Gastroesophageal sphincter (tissue), 4 donors: Measurements from ENCODE around the gene PTHLH. TPM values are rescaled to one million over a fixed set of nuclear protein-coding genes. Genes with fewer than 3 reads are reported as not detected.
A peak's percentile ranks its signal among the peaks of the same experiment; 100 is the strongest.

Source experiments
- ATAC-seq: fragments of 150-250 bp; one replicate; pipeline ENCODE4 v1.9.1; 2016; ENCODE audit warnings: mild to moderate bottlenecking, moderate library complexity
- H3K27ac ChIP-seq, 4 donors: fragments of 200-600 bp; sonication (generic) in 3 of 4; 1 replicate in 3 of 4; 2 replicates in 1 of 4; pipeline ENCODE4 v1.5.1; 2016 to 2019
- H3K27me3 ChIP-seq: fragments of 200-600 bp; sonication (generic); one replicate; pipeline ENCODE4 v1.5.1; 2019
- H3K36me3 ChIP-seq, 2 donors: fragments of 200-600 bp; sonication (generic); one replicate each; pipeline ENCODE4 v1.5.1; 2019; ENCODE audit warnings: control low read depth in 1 of 2
- H3K4me1 ChIP-seq, 3 donors: fragments of 200-600 bp; sonication (generic); 1 replicate in 2 of 3; 2 replicates in 1 of 3; pipeline ENCODE4 v1.5.1; 2016 to 2019; ENCODE audit warnings: control low read depth in 2 of 3
- H3K4me3 ChIP-seq, 2 donors: fragments of 200-600 bp; sonication (generic); one replicate each; pipeline ENCODE4 v1.5.1; 2019; ENCODE audit warnings: mild to moderate bottlenecking in 1 of 2, moderate library complexity in 1 of 2
- H3K9me3 ChIP-seq, 3 donors: fragments of 200-600 bp; sonication (generic); one replicate each; pipeline ENCODE4 v1.5.1; 2017 to 2019; ENCODE audit warnings: control low read depth in 2 of 3
- CTCF ChIP-seq, 4 experiments: fragments of 200-600 bp in 2 of 4; fragments of 450-650 bp in 2 of 4; sonication (generic) in 1 of 4; IDR thresholded peaks; one replicate each; pipeline ENCODE4 v1.5.1; 2017 to 2019; ENCODE audit warnings: antibody characterized with exemption in 4 of 4, mild to moderate bottlenecking in 2 of 4, moderate library complexity in 2 of 4
- EP300 ChIP-seq: sonication (generic); formaldehyde crosslinking; IDR thresholded peaks from one replicate; pipeline ENCODE4 v1.6.1; 2017; ENCODE audit warnings: antibody characterized with exemption, mild to moderate bottlenecking
- POLR2A ChIP-seq, 2 donors: fragments of 450-650 bp; IDR thresholded peaks; one replicate each; pipeline ENCODE4 v1.6.1; 2017; ENCODE audit warnings: antibody characterized with exemption in 2 of 2, mild to moderate bottlenecking in 2 of 2, moderate library complexity in 1 of 2
- POLR2AphosphoS5 ChIP-seq: sonication (generic); formaldehyde crosslinking; IDR thresholded peaks from one replicate; pipeline ENCODE4 v1.6.1; 2017; ENCODE audit warnings: antibody characterized with exemption
- WGBS, 2 donors: methylation state at CpG; one replicate each; pipeline ENCODE4 v1.1.5; 2018; ENCODE audit warnings: low coverage in 1 of 2; 5-methylcytosine and 5-hydroxymethylcytosine counted together
- total RNA-seq, 4 donors: library from RNA; depleted of rRNA; stranded (reverse); fragments of >200 nt; gene quantifications; one replicate each; pipeline ENCODE4 v1.1.0, GENCODE V29; 2016

PTHLH gene
- total RNA-seq, 4 donors from 2014 or later: 0.47 to 3.3 (median 1.9) TPM

GRCh38 chr12:27979145-27979544 lies 6.6 kb upstream of the PTHLH start:
- Histone ChIP-seq H3K36me3 (no peaks in the 10 kb centered on the region), H3K27me3 (peaks cover 38% of the 10 kb centered on the region), H3K27ac (no peak overlapping the region), H3K4me3 (no peak overlapping the region), H3K9me3 (no peaks in the 10 kb centered on the region), H3K4me1 (peaks cover 0 to 17% (median 0%) of the 10 kb centered on the region in 3 donors)
- ATAC-seq: no peak
- TF ChIP-seq CTCF (IDR thresholded peaks at IDR 0.05) (no peak), POLR2A (IDR thresholded peaks at IDR 0.05) (no peak), EP300 (no peak), POLR2AphosphoS5 (no peak)

- peak overlapping the region in 1 of 2 donors; percentile 40 for H3K4me3 ChIP-seq
- H3K27ac ChIP-seq: no peak overlapping the region
- H3K27me3 ChIP-seq: peaks cover 61% of the 10 kb centered on the region
- no peaks in the 10 kb centered on the region for H3K36me3 ChIP-seq
- TF ChIP-seq CTCF (IDR thresholded peaks at IDR 0.05): no peak
- no peak for TF ChIP-seq POLR2A (IDR thresholded peaks at IDR 0.05)
- no peak for TF ChIP-seq EP300
- H3K9me3 ChIP-seq: no peaks in the 10 kb centered on the region
- WGBS, 2 donors: 1 to 3% methylated on average over 17 to 20 of the region's 61 CpGs
- H3K4me1 ChIP-seq: peaks cover 0 to 27% (median 3%) of the 10 kb centered on the region in 3 donors
- peak; percentile 27 for ATAC-seq
Observed at GRCh38 chr12:27975222-27976136, 2.9 kb upstream of the PTHLH start.

DNA sequence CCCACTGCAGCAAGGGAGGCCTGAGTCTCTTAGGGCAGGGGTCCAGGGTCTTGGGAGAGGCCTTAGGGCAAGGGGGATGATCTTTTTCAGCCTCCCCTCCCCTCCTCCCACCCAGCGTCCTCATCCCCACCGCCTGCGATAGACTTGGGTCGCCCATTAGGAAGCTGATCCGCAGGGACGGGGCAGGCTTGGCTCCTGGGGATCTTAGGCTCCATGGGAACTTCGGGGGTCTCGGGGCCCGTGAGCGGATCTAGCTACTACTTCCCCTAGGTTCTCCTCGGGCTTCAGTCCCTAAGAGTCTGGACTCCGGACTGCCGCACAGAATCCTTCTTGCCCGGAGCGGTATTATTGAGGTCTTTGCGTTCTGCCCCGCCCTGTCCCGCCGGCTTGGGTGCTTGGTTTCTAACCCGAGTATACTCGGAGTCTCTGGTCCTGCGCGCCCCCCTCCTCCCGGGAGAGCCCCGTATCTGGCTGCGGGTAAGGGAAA lies 2.2 kb upstream of the PTHLH start:
- Histone ChIP-seq H3K27me3 (peaks cover 65% of the 10 kb centered on the region), H3K27ac (no peak overlapping the region), H3K4me1 (peaks cover 0 to 34% (median 3%) of the 10 kb centered on the region in 3 donors), H3K9me3 (no peaks in the 10 kb centered on the region), H3K4me3 (peak overlapping the region in 1 of 2 donors; percentile 40), H3K36me3 (no peaks in the 10 kb centered on the region)
- WGBS, 2 donors: 8% methylated on average over 9 of the region's 26 CpGs; no CpG with 5 or more reads in 1 of the 2 donors
- no peak for TF ChIP-seq POLR2A (IDR thresholded peaks at IDR 0.05)
- TF ChIP-seq POLR2AphosphoS5: no peak
- TF ChIP-seq CTCF (IDR thresholded peaks at IDR 0.05): no peak
- TF ChIP-seq EP300: no peak
- no peak for ATAC-seq

GRCh38 chr12:27973487-27973890 lies 956 bp upstream of the PTHLH start:
- no peak overlapping the region for H3K27ac ChIP-seq
- no peaks in the 10 kb centered on the region for H3K36me3 ChIP-seq
- ATAC-seq: no peak
- H3K9me3 ChIP-seq: no peaks in the 10 kb centered on the region
- H3K27me3 ChIP-seq: peaks cover 78% of the 10 kb centered on the region
- WGBS, 2 donors: 59 to 63% methylated on average over 2 to 4 of the region's 4 CpGs
- no peak overlapping the region for H3K4me3 ChIP-seq
- H3K4me1 ChIP-seq: peaks cover 0 to 47% (median 13%) of the 10 kb centered on the region in 3 donors
- TF ChIP-seq EP300 (no peak), CTCF (IDR thresholded peaks at IDR 0.05) (no peak), POLR2AphosphoS5 (no peak), POLR2A (IDR thresholded peaks at IDR 0.05) (no peak)
